IMR-90 (cell line): ENCODE data around the gene TMEM140. TPM values are rescaled to one million over a fixed set of nuclear protein-coding genes. Genes with fewer than 3 reads are reported as not detected.

Experiments
- ATAC-seq: fragments of 200-7000 bp; cut with Tn5 transposase; 2 replicates; pipeline ENCODE4 v1.9.1; 2020; ENCODE audit warnings: low read depth, mild to moderate bottlenecking, moderate library complexity
- BruUV-seq: library from RNA; stranded (reverse); fragments of 400-500 nt; replicated peaks from 2 replicates; lab custom pipeline; 2021; lab: Mats Ljungman, UMichigan
- CTCF ChIA-PET: fragments of 300-600 bp; formaldehyde crosslinking; extraction: SDS; loops from one replicate; lab custom pipeline; 2021; ENCODE audit warnings: antibody characterized with exemption; lab: Yijun Ruan, JAX
- POLR2A ChIA-PET: fragments of 300-600 bp; sonication (Branson Sonifier 250); formaldehyde crosslinking; loops from one replicate; lab custom pipeline; 2022; ENCODE audit warnings: antibody characterized with exemption; ENCODE audit not compliant: unreplicated experiment; lab: Charles Lee
- DNase-seq: peaks from one replicate; pipeline ENCODE4 v3.0.0; 2013
- H2AFZ ChIP-seq: replicated peaks from 2 replicates; pipeline ENCODE3; 2013; ENCODE audit warnings: low read length, mild to moderate bottlenecking; ENCODE audit not compliant: poor library complexity
- H2AK5ac ChIP-seq: 2 replicates; pipeline ENCODE4 v1.6.1; 2013; ENCODE audit warnings: low read depth, low read length, inconsistent platforms
- H2AK9ac ChIP-seq: replicated peaks from 2 replicates; pipeline ENCODE3; 2013; ENCODE audit warnings: mild to moderate bottlenecking, low read depth, low read length, moderate library complexity; ENCODE audit not compliant: poor library complexity
- H2BK120ac ChIP-seq: 2 replicates; pipeline ENCODE4 v1.6.1; 2013; ENCODE audit warnings: low read depth, low read length, inconsistent platforms
- H2BK15ac ChIP-seq: 3 replicates; pipeline ENCODE4 v1.6.1; 2013; ENCODE audit warnings: low read depth, low read length, inconsistent platforms
- H2BK20ac ChIP-seq: 2 replicates; pipeline ENCODE4 v1.6.1; 2013; ENCODE audit warnings: low read depth, mild to moderate bottlenecking, inconsistent platforms, low read length, moderate library complexity
- H2BK5ac ChIP-seq: 2 replicates; pipeline ENCODE4 v1.6.1; 2013; ENCODE audit warnings: mild to moderate bottlenecking, low read depth, low read length, inconsistent platforms; ENCODE audit not compliant: poor library complexity, severe bottlenecking
- H3K14ac ChIP-seq: replicated peaks from 2 replicates; pipeline ENCODE4 v1.6.1; 2013; ENCODE audit warnings: low read depth, low read length, inconsistent platforms
- H3K18ac ChIP-seq: 2 replicates; pipeline ENCODE4 v1.6.1; 2013; ENCODE audit warnings: low read depth, low read length, control low read depth
- H3K23ac ChIP-seq: 2 replicates; pipeline ENCODE4 v1.6.1; 2013; ENCODE audit warnings: low read depth, low read length, inconsistent platforms
- H3K27ac ChIP-seq: 2 replicates; pipeline ENCODE4 v1.5.1; 2013; ENCODE audit warnings: mild to moderate bottlenecking, control low read depth, low read length; ENCODE audit not compliant: insufficient read depth
- H3K27me3 ChIP-seq: 2 replicates; pipeline ENCODE4 v1.6.1; 2013; ENCODE audit warnings: low read length; ENCODE audit not compliant: control insufficient read depth, insufficient read depth
- H3K36me3 ChIP-seq: 2 replicates; pipeline ENCODE4 v1.6.1; 2013; ENCODE audit warnings: low read length, mixed read lengths; ENCODE audit not compliant: control insufficient read depth, insufficient read depth
- H3K4ac ChIP-seq: 2 replicates; pipeline ENCODE4 v1.6.1; 2013; ENCODE audit warnings: low read depth, low read length, inconsistent platforms
- H3K4me1 ChIP-seq: 2 replicates; pipeline ENCODE4 v1.6.1; 2013; ENCODE audit warnings: low read length, mixed read lengths; ENCODE audit not compliant: control insufficient read depth, insufficient read depth
- H3K4me2 ChIP-seq: 2 replicates; pipeline ENCODE4 v1.6.1; 2013; ENCODE audit warnings: low read depth, mild to moderate bottlenecking, control low read depth, low read length, moderate library complexity
- H3K4me3 ChIP-seq: 2 replicates; pipeline ENCODE4 v1.5.1; 2013; ENCODE audit warnings: low read depth, mild to moderate bottlenecking, control low read depth, low read length, moderate library complexity; ENCODE audit not compliant: insufficient read depth
- H3K56ac ChIP-seq: 2 replicates; pipeline ENCODE4 v1.6.1; 2013; ENCODE audit warnings: low read length, inconsistent platforms; ENCODE audit not compliant: insufficient read depth; ENCODE audit errors: extremely low read depth
- H3K79me1 ChIP-seq, 2 experiments: 2 replicates each; pipeline ENCODE4 v1.6.1; 2013; ENCODE audit warnings: low read length in 2 of 2, inconsistent platforms in 1 of 2, low read depth in 1 of 2
- H3K9ac ChIP-seq: 2 replicates; pipeline ENCODE4 v1.6.1; 2013; ENCODE audit warnings: low read depth, low read length, control low read depth
- H3K9me1 ChIP-seq: 2 replicates; pipeline ENCODE4 v1.6.1; 2013; ENCODE audit warnings: low read length, inconsistent platforms; ENCODE audit not compliant: insufficient read depth
- H3K9me3 ChIP-seq: 2 replicates; pipeline ENCODE4 v1.6.1; 2013; ENCODE audit warnings: low read length; ENCODE audit not compliant: control insufficient read depth, insufficient read depth
- H4K20me1 ChIP-seq: 2 replicates; pipeline ENCODE4 v1.6.1; 2013; ENCODE audit warnings: low read length, inconsistent platforms; ENCODE audit not compliant: insufficient read depth
- H4K5ac ChIP-seq: 2 replicates; pipeline ENCODE4 v1.6.1; 2013; ENCODE audit warnings: mild to moderate bottlenecking, low read depth, low read length, control low read depth
- H4K8ac ChIP-seq, 2 experiments: 2 replicates each; pipeline ENCODE4 v1.6.1; 2013; ENCODE audit warnings: low read depth in 2 of 2, low read length in 2 of 2, control low read depth in 1 of 2, inconsistent platforms in 1 of 2
- H4K91ac ChIP-seq: 2 replicates; pipeline ENCODE4 v1.6.1; 2013; ENCODE audit warnings: low read depth, low read length, inconsistent platforms; ENCODE audit not compliant: insufficient read depth
- BHLHE40 ChIP-seq: fragments of 150-350 bp; IDR thresholded peaks from 2 replicates; pipeline ENCODE4 v1.6.1; 2016; ENCODE audit warnings: mild to moderate bottlenecking, low read depth, low read length
- CEBPB ChIP-seq: IDR thresholded peaks from 2 replicates; pipeline ENCODE4 v1.6.1; 2012; ENCODE audit warnings: low read depth, low read length, improper control_type of control experiment
- ELK1 ChIP-seq: fragments of 150-350 bp; IDR thresholded peaks from 2 replicates; pipeline ENCODE4 v1.6.1; 2016; ENCODE audit warnings: low read depth, mild to moderate bottlenecking, low read length, moderate library complexity, borderline replicate concordance
- FOS ChIP-seq: fragments of 150-350 bp; IDR thresholded peaks from 2 replicates; pipeline ENCODE4 v1.6.1; 2016; ENCODE audit warnings: low read depth, low read length
- MAFK ChIP-seq: IDR thresholded peaks from 2 replicates; pipeline ENCODE4 v1.6.1; 2012; ENCODE audit warnings: low read depth, low read length, improper control_type of control experiment
- MAZ ChIP-seq: IDR thresholded peaks from 2 replicates; pipeline ENCODE4 v1.6.1; 2012; ENCODE audit warnings: low read depth, mild to moderate bottlenecking, low read length, improper control_type of control experiment, moderate library complexity, borderline replicate concordance
- MXI1 ChIP-seq: IDR thresholded peaks from 2 replicates; pipeline ENCODE4 v1.6.1; 2012; ENCODE audit warnings: low read depth, mild to moderate bottlenecking, low read length, moderate library complexity, borderline replicate concordance
- NFE2L2 ChIP-seq: fragments of 150-350 bp; IDR thresholded peaks from 2 replicates; pipeline ENCODE4 v1.6.1; 2016; ENCODE audit warnings: low read depth, mild to moderate bottlenecking, low read length
- POLR2A ChIP-seq: IDR thresholded peaks from 2 replicates; pipeline ENCODE4 v1.6.1; 2012; ENCODE audit warnings: mild to moderate bottlenecking, low read depth, low read length
- RFX5 ChIP-seq: IDR thresholded peaks from 2 replicates; pipeline ENCODE4 v1.8.0; 2012; ENCODE audit warnings: low read depth, mild to moderate bottlenecking, low read length, moderate library complexity
- WGBS, 2 experiments: methylation state at CpG; one replicate each; pipeline versions ENCODE4 v1.1.5 to v1.1.7; 2013; ENCODE audit warnings: missing lambda C conversion rate in 2 of 2; ENCODE audit not compliant: insufficient read length in 1 of 2; ENCODE audit errors: extremely low coverage in 2 of 2; 5-methylcytosine and 5-hydroxymethylcytosine counted together
- dilution Hi-C: fragments of 300-500 bp; cut with HindIII; formaldehyde crosslinking; loops from one replicate; pipeline ENCODE4 v1.14.3; 2018; ENCODE audit warnings: low sequenced_read_pairs; ENCODE audit not compliant: unreplicated experiment
- in situ Hi-C: fragments of 300-500 bp; cut with MboI; formaldehyde crosslinking; loops from 3 replicates; pipeline ENCODE4 v1.14.3; 2019; ENCODE audit warnings: low sequenced_read_pairs, inconsistent platforms, mixed read lengths
- intact Hi-C: fragments of 100-400 bp; cut with micrococcal nuclease; formaldehyde crosslinking; loops from 2 replicates; pipeline ENCODE4 v1.10.0; 2022
- polyA plus RNA-seq, 3 experiments: library from polyadenylated mRNA; depleted of rRNA; stranded (reverse); fragments of >200 nt; gene quantifications; 2 replicates each; pipeline ENCODE4 v1.2.3, GENCODE V29; 2012; ENCODE audit warnings: low replicate concordance in 1 of 3
- total RNA-seq: library from RNA; depleted of rRNA; stranded (reverse); fragments of >200 nt; gene quantifications from 2 replicates; pipeline ENCODE4 v1.2.3, GENCODE V29; 2012

Gene TMEM140
- total and polyA plus RNA-seq, 2 of the 4 experiments (the other 2 are of a cell fraction), result 0.24 to 0.72 TPM

- no peak overlapping the region for H2AK9ac ChIP-seq
- no peaks in the 10 kb centered on the region for H3K27me3 ChIP-seq
- no peak overlapping the region for H2AFZ ChIP-seq
- no TSS peak for BruUV-seq
- peaks cover 0 to 19% of the 10 kb centered on the region in 2 experiments; a peak in 2 of 4 replicates for H3K79me1 ChIP-seq
- whole genome bisulfite sequencing, 2 experiments, result no CpG with 5 or more reads among the region's 1 CpG
- in situ Hi-C loops (no loop called here), intact Hi-C loops (no loop called here), dilution Hi-C loops (no loop called here)
- H2AK5ac ChIP-seq, result peak overlapping the region; percentile 36; the same call in 1 of the 2 replicates
- no peak overlapping the region; the same call in 1 of the 2 replicates for H3K14ac ChIP-seq
- H3K4ac ChIP-seq, result no peak overlapping the region
- H3K36me3 ChIP-seq, result no peaks in the 10 kb centered on the region
- no peak overlapping the region for H4K5ac ChIP-seq
- no peak overlapping the region for H3K27ac ChIP-seq
- H3K4me1 ChIP-seq, result peaks cover 16% of the 10 kb centered on the region
- H3K4me2 ChIP-seq, result no peak overlapping the region
- H3K9ac ChIP-seq, result no peak overlapping the region
- no peak overlapping the region for H3K23ac ChIP-seq
- no peak for ATAC-seq
- no peaks in the 10 kb centered on the region for H4K20me1 ChIP-seq
- no peak overlapping the region; the same call in 2 of the 3 replicates for H2BK15ac ChIP-seq
- DNase-seq, result no peak
- H3K9me3 ChIP-seq, result peaks cover 5% of the 10 kb centered on the region; the same call in 1 of the 2 replicates
- ChIA-PET CTCF (no interaction called here), POLR2A (interaction anchor here (0.6 kb wide), 1 partner anchor 17 kb away, joined by 3 read pairs; no protein-coding TSS in a partner anchor)
- no peak overlapping the region for H3K4me3 ChIP-seq
- no peak overlapping the region for H2BK120ac ChIP-seq
- H4K8ac ChIP-seq, result no peak overlapping the region
- H3K56ac ChIP-seq, result no peak overlapping the region
- no peak overlapping the region for H2BK20ac ChIP-seq
- H3K9me1 ChIP-seq, result peaks cover 4% of the 10 kb centered on the region
- H2BK5ac ChIP-seq, result no peak overlapping the region
- H3K18ac ChIP-seq, result no peak overlapping the region
- TF ChIP-seq ELK1, result no peak
- no peak for TF ChIP-seq MAZ
- TF ChIP-seq RFX5, result no peak
- TF ChIP-seq BHLHE40, result no peak
- TF ChIP-seq MXI1, result no peak
- no peak for TF ChIP-seq MAFK
- TF ChIP-seq NFE2L2, result no peak
- TF ChIP-seq CEBPB, result no peak
- no peak for TF ChIP-seq FOS
- TF ChIP-seq POLR2A, result no peak
- H4K91ac ChIP-seq, result no peak overlapping the region
Observed at GRCh38 chr7:135158141-135158655, 10.3 kb downstream of the TMEM140 start.
